Sigmoid colon (tissue), 7 donors: Measurements from ENCODE around the gene PSD4. TPM values are rescaled to one million over a fixed set of nuclear protein-coding genes. Genes with fewer than 3 reads are reported as not detected.

Experiments used
- DNase-seq: peaks from one replicate; pipeline ENCODE4 v3.0.0-alpha.2; 2019
- H3K27ac ChIP-seq, 4 donors: fragments of 200-600 bp; sonication (generic); one replicate each; pipeline ENCODE4 v1.5.1; 2016 to 2019; ENCODE audit warnings: mild to moderate bottlenecking in 1 of 4
- H3K27me3 ChIP-seq, 3 donors: fragments of 200-600 bp; sonication (generic); one replicate each; pipeline ENCODE4 v1.5.1; 2019; ENCODE audit warnings: mild to moderate bottlenecking in 1 of 3
- H3K36me3 ChIP-seq, 4 donors: fragments of 200-600 bp; sonication (generic); one replicate each; pipeline ENCODE4 v1.5.1; 2016 to 2019
- H3K4me1 ChIP-seq, 4 donors: fragments of 200-600 bp; sonication (generic); one replicate each; pipeline ENCODE4 v1.5.1; 2017 to 2019
- H3K4me3 ChIP-seq, 4 donors: fragments of 200-600 bp; sonication (generic); one replicate each; pipeline ENCODE4 v1.5.1; 2017 to 2019; ENCODE audit warnings: mild to moderate bottlenecking in 2 of 4, moderate library complexity in 1 of 4
- H3K9me3 ChIP-seq, 4 donors: fragments of 200-600 bp in 3 of 4; sonication (generic) in 3 of 4; one replicate each; pipeline versions ENCODE4 v1.5.1 to v1.6.1; 2013 to 2019
- CTCF ChIP-seq, 4 experiments: fragments of 450-650 bp in 3 of 4; fragments of 200-600 bp in 1 of 4; IDR thresholded peaks; one replicate each; pipeline ENCODE4 v1.5.1; 2016 to 2019; ENCODE audit warnings: antibody characterized with exemption in 4 of 4, mild to moderate bottlenecking in 3 of 4, moderate library complexity in 2 of 4
- EP300 ChIP-seq, 4 donors: sonication (generic); formaldehyde crosslinking; IDR thresholded peaks; one replicate each; pipeline ENCODE4 v1.6.1; 2017; ENCODE audit warnings: antibody characterized with exemption in 4 of 4
- POLR2A ChIP-seq, 2 donors: fragments of 450-650 bp; IDR thresholded peaks; one replicate each; pipeline ENCODE4 v1.6.1; 2016; ENCODE audit warnings: antibody characterized with exemption in 2 of 2, mild to moderate bottlenecking in 2 of 2, moderate library complexity in 2 of 2
- POLR2AphosphoS5 ChIP-seq, 4 donors: sonication (generic); formaldehyde crosslinking; IDR thresholded peaks; one replicate each; pipeline ENCODE4 v1.6.1; 2017; ENCODE audit warnings: antibody characterized with exemption in 4 of 4
- WGBS, 2 donors: extraction: QIAGEN DNeasy Blood & Tissue Kit; methylation state at CpG; one replicate each; pipeline ENCODE4 v1.1.7; 2013; 5-methylcytosine and 5-hydroxymethylcytosine counted together
- intact Hi-C: fragments of 100-400 bp; cut with DNase I; formaldehyde crosslinking; loops from one replicate; pipeline ENCODE4 v1.15.1; 2023
- polyA plus RNA-seq, 3 donors: library from polyadenylated mRNA; stranded (reverse); fragments of 200-250 nt; gene quantifications; one replicate each; pipeline ENCODE4 v1.2.3, GENCODE V29; 2013
- total RNA-seq, 4 donors: library from RNA; depleted of rRNA; stranded (reverse); fragments of >200 nt; gene quantifications; one replicate each; pipeline ENCODE4 v1.1.0, GENCODE V29; 2016
- donor health status: healthy with polysubstance abuse.
- donor health status: Bipolar disorder and iron deficiency.
- donor health status: healthy.

Gene PSD4
- total and polyA plus RNA-seq, 7 donors, result 1.4 to 51.6 (median 6.6) TPM

GRCh38 chr2:113231064-113231463 is 57.3 kb downstream of the PSD4 start:
- 19 to 61% methylated on average over 3 of the region's 3 CpGs for WGBS, 2 donors
- H3K9me3 ChIP-seq, result no peaks in the 10 kb centered on the region
- H3K4me1 ChIP-seq, result no peaks in the 10 kb centered on the region
- no peaks in the 10 kb centered on the region for H3K36me3 ChIP-seq
- no peak overlapping the region for H3K4me3 ChIP-seq
- no peak for DNase-seq
- H3K27me3 ChIP-seq, result no peaks in the 10 kb centered on the region
- no peak overlapping the region for H3K27ac ChIP-seq
- no peak for TF ChIP-seq CTCF (IDR thresholded peaks at IDR 0.05)
- intact Hi-C loops, result no loop called here

GRCh38 chr2:113232123-113232522 is 58.4 kb downstream of the PSD4 start:
- 96 to 97% methylated on average over 3 of the region's 3 CpGs for WGBS, 2 donors
- H3K4me3 ChIP-seq, result no peak overlapping the region
- H3K27ac ChIP-seq, result no peak overlapping the region
- no peaks in the 10 kb centered on the region for H3K36me3 ChIP-seq
- DNase-seq, result no peak
- H3K27me3 ChIP-seq, result no peaks in the 10 kb centered on the region
- intact Hi-C loops, result no loop called here
- TF ChIP-seq CTCF (IDR thresholded peaks at IDR 0.05), result no peak
- no peak for TF ChIP-seq POLR2AphosphoS5 (IDR thresholded peaks at IDR 0.05)
- TF ChIP-seq POLR2A (IDR thresholded peaks at IDR 0.05), result no peak
- TF ChIP-seq EP300 (IDR thresholded peaks at IDR 0.05), result no peak
- H3K4me1 ChIP-seq, result peaks cover 0 to 5% (median 0%) of the 10 kb centered on the region in 4 donors
- H3K9me3 ChIP-seq, result no peaks in the 10 kb centered on the region

- H3K9me3 ChIP-seq, result no peaks in the 10 kb centered on the region
- peaks cover 0 to 5% (median 0%) of the 10 kb centered on the region in 4 donors for H3K4me1 ChIP-seq
- no peaks in the 10 kb centered on the region for H3K36me3 ChIP-seq
- H3K27ac ChIP-seq, result no peak overlapping the region
- 86 to 90% methylated on average over 6 of the region's 6 CpGs for WGBS, 2 donors
- intact Hi-C loops, result no loop called here
- TF ChIP-seq POLR2AphosphoS5 (IDR thresholded peaks at IDR 0.05), result no peak
- TF ChIP-seq EP300 (IDR thresholded peaks at IDR 0.05), result no peak
- TF ChIP-seq POLR2A (IDR thresholded peaks at IDR 0.05), result no peak
- TF ChIP-seq CTCF (IDR thresholded peaks at IDR 0.05), result no peak
- no peaks in the 10 kb centered on the region for H3K27me3 ChIP-seq
- DNase-seq, result no peak
- no peak overlapping the region for H3K4me3 ChIP-seq
These were observed 59.0 kb downstream of the PSD4 start for GRCh38 chr2:113232740-113233139.

- TF ChIP-seq POLR2A (IDR thresholded peaks at IDR 0.05), result no peak
- TF ChIP-seq EP300 (IDR thresholded peaks at IDR 0.05), result no peak
- no peak for TF ChIP-seq CTCF (IDR thresholded peaks at IDR 0.05)
- no peak for TF ChIP-seq POLR2AphosphoS5 (IDR thresholded peaks at IDR 0.05)
- intact Hi-C loops, result no loop called here
- no peak overlapping the region for H3K4me3 ChIP-seq
- 89 to 90% methylated on average over 9 of the region's 9 CpGs for WGBS, 2 donors
- no peaks in the 10 kb centered on the region for H3K9me3 ChIP-seq
- H3K27ac ChIP-seq, result no peak overlapping the region
- H3K27me3 ChIP-seq, result no peaks in the 10 kb centered on the region
- peaks cover 0 to 5% (median 0%) of the 10 kb centered on the region in 4 donors for H3K4me1 ChIP-seq
- no peak for DNase-seq
- H3K36me3 ChIP-seq, result no peaks in the 10 kb centered on the region
These were observed 60.1 kb downstream of the PSD4 start for GRCh38 chr2:113233593-113234550.
